Raji (cell line): ENCODE measurements around the gene ARF6.

Source experiments
- POLR2A ChIP-seq: IDR thresholded peaks from 2 replicates; pipeline ENCODE4 v1.6.1; 2011; ENCODE audit warnings: low read depth, low read length, control low read depth; ENCODE audit not compliant: insufficient read depth

ARF6 gene

GRCh38 chr14:49923881-49924280 is 31.0 kb downstream of the ARF6 start:
- TF ChIP-seq POLR2A: no peak

DNA sequence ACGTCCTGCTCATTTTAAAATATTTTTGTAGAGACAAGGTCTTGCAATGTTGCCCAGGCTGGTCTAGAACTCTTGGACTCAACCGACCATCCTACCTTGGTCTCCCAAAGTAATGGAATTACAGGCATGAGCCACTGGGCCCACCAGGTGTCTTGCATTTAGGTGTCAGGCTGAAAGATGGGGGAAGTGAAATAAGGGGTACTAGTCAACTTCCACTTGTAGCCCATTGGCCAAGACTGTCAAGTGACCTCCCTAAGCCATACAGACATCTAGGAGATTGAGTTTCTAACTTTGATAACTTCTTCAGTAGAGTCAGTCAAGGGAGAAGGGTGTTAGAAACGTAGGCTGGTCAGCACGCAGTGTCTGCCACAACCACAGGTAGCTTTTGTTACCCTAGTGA is 32.0 kb downstream of the ARF6 start:
- no peak for TF ChIP-seq POLR2A

DNA sequence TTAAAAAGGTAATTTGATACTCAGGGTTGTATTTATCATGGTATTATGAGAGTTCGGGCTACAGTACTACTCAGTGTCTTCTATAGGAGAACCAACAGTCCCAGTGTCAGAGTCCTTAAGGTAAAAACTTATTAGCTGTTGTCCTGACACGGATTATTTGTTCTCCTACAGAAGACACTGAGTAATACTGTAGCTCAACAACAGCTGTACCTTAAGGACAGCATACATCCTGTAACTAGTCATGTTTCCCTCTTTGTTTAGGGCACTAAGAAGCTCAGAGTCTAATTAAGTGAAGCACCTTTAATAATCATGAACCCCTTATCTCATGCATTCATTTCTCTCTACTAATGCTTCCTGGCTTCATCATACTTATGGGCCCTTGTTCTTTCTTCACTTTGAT is 33.9 kb downstream of the ARF6 start:
- no peak for TF ChIP-seq POLR2A

- no peak for TF ChIP-seq POLR2A
Measured at GRCh38 chr14:49928015-49928414, 35.1 kb downstream of the ARF6 start.

DNA sequence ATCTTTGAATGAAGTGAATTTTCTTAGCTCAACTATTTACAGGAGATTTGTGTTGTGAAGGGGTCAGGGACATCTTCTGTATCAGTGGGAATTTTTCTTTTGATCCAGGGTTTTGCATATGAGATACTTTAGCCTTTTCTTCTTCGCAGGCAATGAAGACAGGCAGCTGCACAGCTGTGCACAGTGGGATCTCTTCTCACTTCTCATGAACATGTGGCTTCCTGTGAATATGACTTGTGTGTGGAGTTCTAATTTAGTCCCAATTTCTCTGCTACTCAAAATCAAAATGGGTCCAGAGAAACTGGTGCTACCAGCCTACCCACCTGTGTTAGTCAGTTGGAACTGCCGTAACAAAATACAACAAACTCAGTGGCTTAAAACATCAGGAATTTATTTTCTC is 37.8 kb downstream of the ARF6 start:
- TF ChIP-seq POLR2A: no peak

- no peak for TF ChIP-seq POLR2A
Measured at GRCh38 chr14:49931523-49931922, 38.6 kb downstream of the ARF6 start.

DNA sequence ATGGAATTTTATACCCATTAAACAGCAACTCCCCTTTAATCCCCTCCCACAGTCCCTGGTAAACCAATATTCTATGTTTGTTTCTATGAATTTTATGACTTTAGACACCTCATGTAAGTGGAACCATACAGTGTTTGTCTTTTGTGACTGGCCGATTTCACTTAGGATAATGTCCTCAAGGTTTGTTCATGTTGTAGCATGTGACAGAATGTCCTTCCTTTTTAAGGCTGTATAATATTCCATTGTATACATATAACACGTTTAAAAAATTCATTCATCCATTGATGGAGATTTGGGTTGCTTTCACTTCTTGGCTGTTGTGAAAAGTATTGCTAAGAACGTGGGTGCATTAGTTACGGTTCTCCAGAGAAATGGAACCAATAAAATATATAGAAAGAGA is 40.2 kb downstream of the ARF6 start:
- no peak for TF ChIP-seq POLR2A

- TF ChIP-seq POLR2A: no peak
Measured at GRCh38 chr14:49933704-49934103, 40.8 kb downstream of the ARF6 start.

- no peak for TF ChIP-seq POLR2A
Measured at GRCh38 chr14:49934646-49935045, 41.8 kb downstream of the ARF6 start.

DNA sequence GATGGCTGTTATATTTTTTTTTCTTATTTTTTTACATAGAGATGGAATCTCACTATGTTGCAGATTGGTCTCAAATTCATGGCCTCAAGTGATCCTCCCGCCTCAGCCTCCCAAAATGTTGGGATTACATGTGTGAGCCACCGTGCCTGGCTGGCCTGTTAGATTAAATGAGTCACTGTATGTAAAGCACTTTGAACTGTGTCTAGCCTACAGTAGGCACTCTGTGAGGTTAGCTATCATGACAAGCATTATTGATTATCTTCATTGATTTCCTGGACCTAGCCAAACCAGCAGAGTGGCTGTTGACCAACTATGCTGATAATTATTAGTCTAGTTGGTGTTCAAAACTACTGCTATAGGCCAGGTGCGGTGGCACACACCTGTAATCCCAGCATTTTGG is 42.6 kb downstream of the ARF6 start:
- no peak for TF ChIP-seq POLR2A

DNA sequence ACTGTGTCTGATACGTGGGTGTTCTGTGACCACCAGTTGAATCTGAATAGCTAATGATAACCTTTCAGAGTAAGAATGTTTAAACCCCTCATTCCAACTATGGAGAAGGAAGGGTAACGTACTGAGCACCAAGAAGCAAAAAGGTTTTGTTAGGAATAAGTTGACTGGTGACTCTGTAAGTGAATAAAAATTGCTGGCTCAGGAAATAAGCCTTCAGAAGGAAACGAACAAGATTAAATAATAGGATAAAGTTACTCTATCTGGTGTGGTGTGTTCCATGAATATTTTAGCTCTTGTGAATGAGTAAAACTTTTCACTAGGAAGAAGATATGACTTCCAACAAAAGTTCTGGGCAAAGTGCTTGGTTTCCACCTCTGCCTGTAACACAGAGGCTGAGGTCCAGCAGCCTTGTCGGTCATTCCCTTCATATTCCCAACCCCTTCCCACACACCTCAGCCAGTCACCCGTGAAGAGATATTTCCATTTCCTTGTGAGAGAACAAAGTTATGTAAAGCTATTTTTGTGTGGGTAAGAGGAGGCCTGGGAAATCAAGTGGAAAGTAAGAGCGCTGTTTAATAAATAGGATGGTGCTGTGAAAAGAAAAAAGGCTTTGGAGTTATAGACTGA is 47.1 kb downstream of the ARF6 start:
- no peak for TF ChIP-seq POLR2A

- TF ChIP-seq POLR2A: no peak
Measured at GRCh38 chr14:49940808-49941421, 48.0 kb downstream of the ARF6 start.

DNA sequence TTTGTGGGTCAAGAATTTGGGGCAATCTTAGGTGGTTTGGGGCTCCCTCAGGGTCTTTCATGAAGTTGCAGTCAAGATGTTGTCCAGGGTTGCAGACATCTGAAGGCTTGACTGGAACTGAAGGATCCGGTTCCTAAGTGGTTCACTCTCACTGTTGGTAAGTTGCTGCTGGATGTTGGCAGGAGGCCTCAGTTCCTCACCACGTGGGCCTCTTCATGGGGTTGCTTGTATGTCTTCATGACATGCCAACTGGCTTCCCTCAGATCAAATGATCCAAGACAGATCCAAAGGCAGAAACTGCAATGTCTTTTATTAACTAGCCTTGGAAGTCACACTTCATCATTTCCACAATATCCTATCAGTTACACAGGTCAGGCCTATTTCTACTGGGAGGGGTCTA is 49.2 kb downstream of the ARF6 start:
- TF ChIP-seq POLR2A: no peak

DNA sequence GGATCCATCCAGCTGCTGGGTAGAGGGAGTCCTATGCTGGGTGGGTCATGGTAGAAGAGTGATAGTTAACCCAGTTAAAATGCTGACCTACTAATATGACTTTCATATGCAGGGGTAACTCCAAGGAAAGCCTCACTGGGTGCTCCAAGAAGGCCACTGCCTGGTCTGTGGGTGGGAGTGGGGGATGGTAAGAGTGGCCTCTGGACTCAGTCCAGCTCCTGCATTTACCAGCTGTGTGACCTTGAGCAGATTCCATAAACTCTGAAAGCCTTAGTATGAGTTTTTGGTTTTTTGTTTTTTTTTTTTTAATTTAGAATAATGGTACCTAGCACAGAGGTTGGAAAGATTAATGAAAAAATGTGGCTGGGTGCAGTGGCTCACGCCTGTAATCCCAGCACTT is 51.6 kb downstream of the ARF6 start:
- TF ChIP-seq POLR2A: no peak

DNA sequence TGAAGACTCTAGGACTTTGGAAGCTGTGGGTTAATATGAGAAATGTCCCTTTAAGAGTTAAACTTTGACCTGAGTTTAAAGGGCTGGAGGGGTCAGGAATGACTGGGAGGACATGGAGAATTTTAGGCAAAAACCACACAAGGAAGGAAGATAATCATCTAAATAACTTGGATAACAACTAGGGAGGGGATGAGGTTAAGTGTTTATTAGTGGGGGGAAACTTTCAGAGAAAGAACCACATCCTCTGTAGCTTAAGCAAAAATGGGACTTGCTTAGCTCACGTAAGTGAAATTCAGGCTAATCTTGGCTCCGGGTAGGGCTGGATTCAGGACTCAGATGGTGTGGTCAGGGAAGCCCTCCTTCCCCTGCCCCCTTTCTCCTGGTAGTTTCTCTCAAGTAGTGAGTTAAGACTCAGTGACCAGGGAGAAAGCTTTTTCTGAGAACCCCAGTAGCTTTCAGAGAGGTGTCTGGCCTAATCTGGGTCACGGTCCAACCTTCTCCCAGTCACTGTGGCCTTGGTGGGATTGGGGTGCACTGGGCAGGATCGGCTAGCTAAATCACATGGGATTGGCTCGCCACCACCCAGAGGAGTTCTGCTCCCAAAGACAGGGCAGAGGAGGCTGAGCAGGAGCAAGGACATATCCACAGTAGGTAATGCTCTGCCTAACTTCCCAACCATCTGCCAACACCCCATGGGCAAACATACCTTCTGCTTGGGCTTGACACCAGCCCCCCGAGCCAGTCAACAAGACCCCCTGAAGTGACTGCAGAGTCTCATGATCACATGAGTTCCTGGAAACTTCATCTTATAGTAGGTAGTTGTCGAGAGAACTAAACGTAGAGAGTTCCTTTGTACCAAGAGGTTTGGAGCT is 52.8 kb downstream of the ARF6 start:
- no peak for TF ChIP-seq POLR2A
